Hepatic stellate cell (primary cell): Measurements from ENCODE around the gene HIP1R.

Experiments used
- DNase-seq: peaks from one replicate; pipeline ENCODE4 v3.0.0; 2011; ENCODE audit warnings: low spot score

The HIP1R gene

DNA sequence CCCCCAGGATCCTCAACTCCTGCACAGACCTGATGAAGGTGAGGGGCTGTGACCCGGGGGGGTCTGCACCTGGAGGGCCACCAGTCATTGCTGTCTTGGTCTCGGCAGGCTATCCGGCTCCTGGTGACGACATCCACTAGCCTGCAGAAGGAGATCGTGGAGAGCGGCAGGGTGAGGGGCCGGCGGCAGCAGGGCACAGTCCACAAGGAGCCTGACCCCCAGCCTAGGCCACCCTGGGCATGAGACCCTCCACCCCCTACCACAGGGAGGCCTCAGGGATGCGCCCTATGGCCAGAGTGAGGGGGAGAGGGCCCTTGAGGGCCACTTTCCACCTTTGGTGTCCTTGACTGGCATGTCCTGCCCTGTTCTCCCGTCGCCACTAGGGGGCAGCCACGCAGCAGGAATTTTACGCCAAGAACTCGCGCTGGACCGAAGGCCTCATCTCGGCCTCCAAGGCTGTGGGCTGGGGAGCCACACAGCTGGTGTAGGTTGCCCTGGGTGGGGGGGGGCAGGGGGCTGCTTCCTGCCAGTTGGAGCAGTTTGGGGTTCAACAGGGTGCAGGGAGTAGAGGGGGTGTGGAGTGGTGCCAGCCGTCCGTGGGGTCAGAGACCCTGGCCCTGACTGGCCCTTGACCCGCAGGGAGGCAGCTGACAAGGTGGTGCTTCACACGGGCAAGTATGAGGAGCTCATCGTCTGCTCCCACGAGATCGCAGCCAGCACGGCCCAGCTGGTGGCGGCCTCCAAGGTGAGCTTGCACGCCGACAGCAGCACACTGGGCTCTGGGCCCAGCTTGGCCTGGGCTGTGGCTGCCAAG, 25.0 kb downstream of the HIP1R start:
- peak; percentile 90 for DNase-seq

- DNase-seq = no peak
These were observed 25.8 kb downstream of the HIP1R start for GRCh38 chr12:122860854-122861586.

DNA sequence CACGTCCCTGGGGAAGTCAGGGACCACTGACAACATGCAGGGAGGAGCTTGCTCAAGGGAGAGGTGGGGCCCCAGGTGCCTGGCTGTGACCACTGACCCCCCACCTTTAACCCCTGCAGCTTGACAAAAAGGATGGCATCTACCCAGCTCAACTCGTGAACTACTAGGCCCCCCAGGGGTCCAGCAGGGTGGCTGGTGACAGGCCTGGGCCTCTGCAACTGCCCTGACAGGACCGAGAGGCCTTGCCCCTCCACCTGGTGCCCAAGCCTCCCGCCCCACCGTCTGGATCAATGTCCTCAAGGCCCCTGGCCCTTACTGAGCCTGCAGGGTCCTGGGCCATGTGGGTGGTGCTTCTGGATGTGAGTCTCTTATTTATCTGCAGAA, 26.3 kb downstream of the HIP1R start:
- DNase-seq = no peak

DNA sequence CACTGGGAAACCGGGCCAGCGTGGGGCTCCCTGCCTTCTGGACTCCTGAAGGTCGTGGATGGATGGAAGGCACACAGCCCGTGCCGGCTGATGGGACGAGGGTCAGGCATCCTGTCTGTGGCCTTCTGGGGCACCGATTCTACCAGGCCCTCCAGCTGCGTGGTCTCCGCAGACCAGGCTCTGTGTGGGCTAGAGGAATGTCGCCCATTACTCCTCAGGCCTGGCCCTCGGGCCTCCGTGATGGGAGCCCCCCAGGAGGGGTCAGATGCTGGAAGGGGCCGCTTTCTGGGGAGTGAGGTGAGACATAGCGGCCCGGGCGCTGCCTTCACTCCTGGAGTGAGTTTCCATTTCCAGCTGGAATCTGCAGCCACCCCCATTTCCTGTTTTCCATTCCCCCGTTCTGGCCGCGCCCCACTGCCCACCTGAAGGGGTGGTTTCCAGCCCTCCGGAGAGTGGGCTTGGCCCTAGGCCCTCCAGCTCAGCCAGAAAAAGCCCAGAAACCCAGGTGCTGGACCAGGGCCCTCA, 26.9 kb downstream of the HIP1R start:
- no peak for DNase-seq

GRCh38 chr12:122862872-122863701, 27.8 kb downstream of the HIP1R start:
- DNase-seq = no peak

- DNase-seq = no peak
These were observed 29.6 kb downstream of the HIP1R start for GRCh38 chr12:122864894-122865253.

GRCh38 chr12:122865268-122866231, 30.3 kb downstream of the HIP1R start:
- no peak for DNase-seq

- no peak for DNase-seq
These were observed 31.1 kb downstream of the HIP1R start for GRCh38 chr12:122866379-122866778.

GRCh38 chr12:122866950-122867607, 31.8 kb downstream of the HIP1R start:
- no peak for DNase-seq

DNA sequence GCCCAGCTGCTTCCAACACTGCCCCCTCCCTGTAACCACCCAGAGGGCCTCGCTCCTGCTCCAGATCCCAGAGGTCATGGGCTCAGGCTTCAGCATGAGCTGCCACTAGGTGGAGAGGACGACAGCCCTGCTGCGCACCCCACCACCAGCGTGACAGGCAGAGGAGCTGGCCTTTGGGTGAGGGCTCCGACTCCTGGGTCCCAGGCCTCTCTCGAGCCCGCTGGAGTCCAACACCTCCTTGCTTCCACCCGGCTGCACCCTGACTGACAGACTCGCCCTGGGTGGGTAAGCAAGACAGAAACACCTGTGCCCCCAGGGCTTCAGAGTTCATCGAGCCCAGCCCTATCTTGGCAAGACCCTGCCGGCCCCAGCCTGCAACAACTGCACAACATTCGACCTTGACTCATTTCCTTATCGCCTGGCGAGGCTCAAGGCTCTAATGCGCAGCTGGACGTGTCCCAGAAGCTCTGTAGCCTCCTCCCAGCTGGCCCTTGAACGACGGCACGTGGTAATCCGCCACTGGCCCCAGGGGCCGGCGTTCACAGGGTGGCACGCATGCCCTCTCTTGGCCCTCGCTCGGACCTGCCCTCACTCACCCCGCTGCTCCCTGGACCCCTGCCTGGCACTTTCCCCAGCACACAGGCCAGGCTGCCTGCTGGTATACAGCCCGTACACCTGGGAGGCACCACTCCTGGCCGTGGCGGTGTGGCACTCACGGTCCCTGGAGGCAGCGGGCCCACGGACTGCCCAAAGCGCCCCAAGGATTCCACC, 32.6 kb downstream of the HIP1R start:
- no peak for DNase-seq

GRCh38 chr12:122868471-122869177, 33.4 kb downstream of the HIP1R start:
- no peak for DNase-seq

GRCh38 chr12:122869207-122869973, 34.1 kb downstream of the HIP1R start:
- no peak for DNase-seq

GRCh38 chr12:122870163-122870842, 35.0 kb downstream of the HIP1R start:
- DNase-seq = no peak

DNA sequence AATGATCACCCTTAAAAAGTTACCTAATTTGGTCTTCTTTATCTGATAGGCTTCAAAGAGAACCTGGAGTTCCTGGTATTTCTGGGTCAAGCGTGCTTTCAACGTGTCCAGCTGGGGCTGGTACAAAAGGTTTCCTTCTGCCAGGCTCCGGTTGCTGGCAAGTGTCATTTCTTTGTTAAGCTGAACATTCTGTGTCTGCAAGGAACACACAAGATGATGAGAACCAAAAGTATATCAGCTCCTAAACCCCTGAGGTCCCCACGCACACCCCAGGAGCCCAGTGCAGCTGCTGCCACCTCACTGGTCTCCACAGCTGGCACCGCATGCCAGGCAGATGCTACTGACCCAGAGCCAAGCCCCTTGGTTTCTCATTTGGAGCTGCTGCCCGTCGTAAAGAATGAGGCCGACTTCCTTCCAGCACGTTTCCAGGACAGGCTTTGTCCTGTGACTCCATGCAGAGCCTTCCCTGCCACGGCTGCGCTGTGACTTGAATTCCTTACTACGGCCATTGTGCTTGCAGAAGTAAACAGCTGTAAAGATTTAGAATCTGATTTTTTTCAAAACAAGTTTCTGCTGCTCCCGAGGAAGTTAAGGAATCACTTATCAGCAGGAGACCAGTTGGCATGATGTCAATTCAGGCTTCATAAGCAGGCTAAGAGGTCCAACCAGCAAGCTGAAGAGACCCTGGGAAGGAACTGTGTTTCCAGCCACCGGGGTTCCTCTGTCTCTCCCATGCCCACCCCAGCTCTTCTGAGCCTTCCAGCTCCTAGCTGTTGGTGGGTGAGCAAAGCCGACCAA, 35.8 kb downstream of the HIP1R start:
- no peak for DNase-seq

DNA sequence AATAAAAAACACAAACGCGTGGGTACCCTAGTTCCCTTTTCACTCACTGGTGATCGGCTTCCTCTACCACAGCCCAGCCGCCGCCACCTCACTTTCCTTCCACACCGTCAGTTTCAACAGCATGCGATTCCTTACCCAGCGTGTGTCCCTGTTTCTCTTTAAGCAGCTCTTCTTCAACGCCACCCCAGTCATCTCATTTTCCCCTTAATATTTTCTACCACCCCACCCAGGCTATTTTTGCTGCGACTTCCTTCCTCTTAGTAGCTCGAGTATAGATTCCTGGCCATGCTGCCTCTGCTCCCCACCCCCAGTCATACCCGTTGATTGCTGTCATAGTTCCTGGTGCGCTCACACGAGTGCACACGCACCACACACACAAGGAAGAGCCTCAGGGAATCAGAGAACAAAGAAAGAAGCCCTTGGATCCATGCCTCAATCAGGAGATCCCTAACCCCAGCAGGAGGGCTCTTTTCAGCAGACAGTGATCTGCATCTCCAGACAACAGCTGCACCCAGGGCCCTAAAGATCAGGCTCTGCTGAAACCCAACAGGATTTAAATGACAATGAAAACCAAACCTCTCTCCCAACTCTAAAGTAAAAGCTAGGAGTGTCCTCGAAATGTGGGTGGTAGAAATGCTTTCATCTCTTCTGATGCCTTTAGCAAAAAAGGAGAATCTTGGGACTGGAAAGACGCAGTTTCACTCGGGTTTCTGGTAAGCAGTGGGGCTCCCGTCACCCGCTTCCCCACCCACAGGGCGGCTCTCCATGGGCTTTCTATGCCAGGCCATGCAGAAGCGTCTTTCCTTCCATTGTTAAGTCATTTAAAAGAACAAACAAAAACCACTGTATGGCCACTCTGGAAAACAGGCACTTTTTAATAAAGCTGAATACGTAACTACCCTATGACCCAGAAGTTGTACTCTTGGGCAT, 36.9 kb downstream of the HIP1R start:
- peak; percentile 88 for DNase-seq

- DNase-seq = no peak
These were observed 37.6 kb downstream of the HIP1R start for GRCh38 chr12:122872815-122873361.
